ENCODE results near the gene SNX21. TPM values are rescaled to one million over a fixed set of nuclear protein-coding genes. Genes with fewer than 3 reads are reported as not detected.

SNX21 gene
- total and polyA plus RNA-seq, 9 of the 15 experiments (the other 6 are each of a cell fraction or from before 2014, with no cell fraction given) = 0.10 to 1.2 (median 0.42) TPM

DNA sequence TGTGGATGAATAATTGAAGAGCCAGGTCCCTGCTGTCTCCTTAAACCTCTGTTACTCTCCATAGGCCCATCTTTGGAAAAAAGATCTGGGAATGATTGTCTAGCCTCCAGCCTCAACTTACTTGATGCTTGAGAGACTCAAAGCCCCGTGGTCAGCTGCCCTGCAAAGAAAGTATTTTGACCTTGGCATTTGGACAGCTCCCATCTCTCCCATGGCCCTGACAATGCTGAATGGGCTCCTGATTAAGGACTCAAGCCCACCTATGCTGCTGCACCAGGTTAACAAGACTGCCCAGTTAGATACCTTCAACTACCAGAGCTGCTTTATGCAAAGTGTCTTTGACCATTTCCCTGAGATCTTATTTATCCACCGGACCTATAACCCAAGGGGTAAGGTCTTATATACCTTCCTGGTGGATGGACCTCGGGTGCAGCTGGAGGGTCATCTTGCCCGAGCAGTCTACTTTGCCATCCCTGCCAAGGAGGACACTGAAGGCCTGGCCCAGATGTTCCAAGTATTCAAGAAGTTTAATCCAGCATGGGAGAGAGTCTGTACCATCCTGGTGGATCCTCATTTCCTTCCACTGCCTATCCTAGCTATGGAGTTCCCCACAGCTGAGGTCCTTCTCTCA is 49.0 kb downstream of the SNX21 start (continued):
- TF ChIP-seq RBM34 (IDR thresholded peaks at IDR 0.05; ENCODE audit: borderline replicate concordance, insufficient read depth, low read length) = no peak

- H3K79me2 ChIP-seq (ENCODE audit: control insufficient read depth, insufficient read depth, low read length) = peaks cover 32% of the 10 kb centered on the region
- peaks cover 4% of the 10 kb centered on the region for H3K9me1 ChIP-seq (ENCODE audit: control insufficient read depth, insufficient read depth, low read length)
- TF ChIP-seq, protein P1, sequence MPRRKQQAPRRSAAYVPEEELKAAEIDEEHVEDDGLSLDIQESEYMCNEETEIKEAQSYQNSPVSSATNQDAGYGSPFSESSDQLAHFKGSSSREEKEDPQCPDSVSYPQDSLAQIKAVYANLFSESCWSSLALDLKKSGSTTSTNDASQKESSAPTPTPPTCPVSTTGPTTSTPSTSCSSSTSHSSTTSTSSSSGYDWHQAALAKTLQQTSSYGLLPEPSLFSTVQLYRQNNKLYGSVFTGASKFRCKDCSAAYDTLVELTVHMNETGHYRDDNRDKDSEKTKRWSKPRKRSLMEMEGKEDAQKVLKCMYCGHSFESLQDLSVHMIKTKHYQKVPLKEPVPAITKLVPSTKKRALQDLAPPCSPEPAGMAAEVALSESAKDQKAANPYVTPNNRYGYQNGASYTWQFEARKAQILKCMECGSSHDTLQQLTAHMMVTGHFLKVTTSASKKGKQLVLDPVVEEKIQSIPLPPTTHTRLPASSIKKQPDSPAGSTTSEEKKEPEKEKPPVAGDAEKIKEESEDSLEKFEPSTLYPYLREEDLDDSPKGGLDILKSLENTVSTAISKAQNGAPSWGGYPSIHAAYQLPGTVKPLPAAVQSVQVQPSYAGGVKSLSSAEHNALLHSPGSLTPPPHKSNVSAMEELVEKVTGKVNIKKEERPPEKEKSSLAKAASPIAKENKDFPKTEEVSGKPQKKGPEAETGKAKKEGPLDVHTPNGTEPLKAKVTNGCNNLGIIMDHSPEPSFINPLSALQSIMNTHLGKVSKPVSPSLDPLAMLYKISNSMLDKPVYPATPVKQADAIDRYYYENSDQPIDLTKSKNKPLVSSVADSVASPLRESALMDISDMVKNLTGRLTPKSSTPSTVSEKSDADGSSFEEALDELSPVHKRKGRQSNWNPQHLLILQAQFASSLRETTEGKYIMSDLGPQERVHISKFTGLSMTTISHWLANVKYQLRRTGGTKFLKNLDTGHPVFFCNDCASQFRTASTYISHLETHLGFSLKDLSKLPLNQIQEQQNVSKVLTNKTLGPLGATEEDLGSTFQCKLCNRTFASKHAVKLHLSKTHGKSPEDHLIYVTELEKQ (CRISPR knock-in tag; IDR thresholded peaks at IDR 0.05) = no peak
- TF ChIP-seq RBFOX2 (IDR thresholded peaks at IDR 0.05; ENCODE audit: low read depth, low read length) = 0 out of 2 replicates have a peak, but pooled peaks have one; percentile 9
- in situ Hi-C loops (cut with MboI) = no loop called here
- H3K9me3 ChIP-seq (replicated peaks; ENCODE audit: control insufficient read depth, insufficient read depth, low read depth, low read length) = no peaks in the 10 kb centered on the region
- no peak overlapping the region for H2AFZ ChIP-seq (ENCODE audit: low read depth, low read length)
- FAIRE-seq (no peak), DNase-seq (ENCODE audit: extremely low read depth in 1 of 4, low spot score in 3 of 4) (no peak), ATAC-seq (no peak)
- BruUV-seq (replicated peaks) = no TSS peak
- WGBS (ENCODE audit: insufficient coverage, low coverage, missing lambda C conversion rate) = 86% methylated on average over 9 of the region's 9 CpGs
- peak overlapping the region in 1 of 2 experiments; percentile 61; a peak in 1 of 4 replicates for H3K9ac ChIP-seq (ENCODE audit: insufficient read depth in 1 of 2, low read depth in 2 of 2, low read length in 2 of 2)
- no peak overlapping the region for H3K27ac ChIP-seq (ENCODE audit: extremely low read depth, low read depth, low read length)
- intact Hi-C loops (cut with micrococcal nuclease) = loop anchor here (10.0 kb wide), 1 partner anchor 48 kb away; the partner anchor contains the start of gene SNX21
- POLR2A ChIA-PET = interaction anchor here (0.7 to 2.4 kb wide), 6 partner anchors 10 to 1144 kb away, joined by 3 to 9 read pairs (median 4); partner anchors contain the start of genes CTSA and NEURL2
- peaks cover 28 to 32% of the 10 kb centered on the region in 2 experiments for H3K4me1 ChIP-seq (replicated peaks in 1 of 2; ENCODE audit: control insufficient read depth in 2 of 2, insufficient read depth in 2 of 2, low read length in 2 of 2)
- H3K36me3 ChIP-seq (ENCODE audit: control insufficient read depth, insufficient read depth, low read length) = peaks cover 36% of the 10 kb centered on the region; the same call in 2 of the 3 replicates
- H3K27me3 ChIP-seq (ENCODE audit: control insufficient read depth in 2 of 2, insufficient read depth in 2 of 2, low read length in 2 of 2) = no peaks in the 10 kb centered on the region
- no peaks in the 10 kb centered on the region for H4K20me1 ChIP-seq (replicated peaks; ENCODE audit: control insufficient read depth, insufficient read depth, low read length)
- CTCF ChIA-PET (ENCODE audit: low intra/inter-chr PET ratio) = no interaction called here
- H3K4me3 ChIP-seq = no peak overlapping the region
- H3K4me2 ChIP-seq (ENCODE audit: insufficient read depth, low read length) = no peak overlapping the region
These were observed 49.5 kb downstream of the SNX21 start for GRCh38 chr20:45883100-45883469.
